HL-60 (cell line): ENCODE data around the gene PCNA.

ENCODE experiments used
- DNase-seq, 2 experiments: peaks; one replicate each; pipeline ENCODE4 v3.0.0-alpha.2; 2010 to 2020; ENCODE audit warnings: low read depth in 1 of 2, low spot score in 1 of 2
- H3K27ac ChIP-seq: fragments of 250-450 bp; sonication (Bioruptor Pico); replicated peaks from 2 replicates; pipeline ENCODE4 v1.5.1; 2020; ENCODE audit warnings: mild to moderate bottlenecking, moderate library complexity
- H3K27me3 ChIP-seq: fragments of 250-450 bp; sonication (Bioruptor Pico); 2 replicates; pipeline ENCODE4 v1.5.1; 2021; ENCODE audit warnings: mild to moderate bottlenecking, moderate library complexity; ENCODE audit not compliant: insufficient read depth, poor library complexity, severe bottlenecking
- H3K4me3 ChIP-seq: replicated peaks from 2 replicates; pipeline ENCODE4 v1.5.1; 2011; ENCODE audit warnings: mild to moderate bottlenecking, control low read depth, low read length; ENCODE audit not compliant: insufficient read depth
- CTCF ChIP-seq: IDR thresholded peaks from one replicate; pipeline ENCODE4 v1.5.1; 2011; ENCODE audit warnings: low read length, control low read depth, inconsistent platforms; ENCODE audit not compliant: insufficient read depth
- GABPA ChIP-seq: IDR thresholded peaks from 2 replicates; pipeline ENCODE4 v1.6.1; 2012; ENCODE audit warnings: low read depth
- POLR2AphosphoS5 ChIP-seq: IDR thresholded peaks from 2 replicates; pipeline ENCODE4 v1.6.1; 2012; ENCODE audit warnings: low read depth
- REST ChIP-seq: IDR thresholded peaks from 2 replicates; pipeline ENCODE4 v1.6.1; 2012; ENCODE audit warnings: low read depth; ENCODE audit not compliant: insufficient replicate concordance
- SPI1 ChIP-seq: IDR thresholded peaks from 2 replicates; pipeline ENCODE4 v1.6.1; 2012; ENCODE audit warnings: low read depth, mild to moderate bottlenecking, borderline replicate concordance

The PCNA gene

DNA sequence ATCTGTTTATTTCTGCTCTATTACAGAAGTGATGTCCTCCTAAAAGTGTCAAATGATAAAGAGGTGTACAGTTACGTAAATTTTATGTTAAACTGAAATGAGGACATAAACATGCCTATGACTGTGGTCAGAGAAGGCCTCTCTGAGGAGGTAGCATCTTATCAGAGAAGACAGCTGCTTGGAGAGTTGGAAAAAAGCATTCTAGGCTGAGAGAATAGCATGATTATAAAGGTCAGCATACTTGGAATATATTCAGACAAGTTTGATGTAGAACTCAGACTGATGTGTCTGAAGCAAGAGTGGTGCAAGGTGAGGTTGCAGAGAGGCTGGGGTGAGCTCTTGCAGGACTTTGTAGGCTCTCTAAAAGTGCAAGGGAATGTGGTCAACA is 3.1 kb upstream of the PCNA start:
- H3K27me3 ChIP-seq: no peaks in the 10 kb centered on the region
- no peak overlapping the region for H3K27ac ChIP-seq
- DNase-seq: no peak
- no peak for TF ChIP-seq SPI1
- no peak for TF ChIP-seq POLR2AphosphoS5
- no peak for TF ChIP-seq CTCF
- TF ChIP-seq GABPA: no peak
- TF ChIP-seq REST: no peak
- no peak overlapping the region for H3K4me3 ChIP-seq

GRCh38 chr20:5120185-5120476 is 373 bp upstream of the PCNA start:
- TF ChIP-seq SPI1 (no peak), POLR2AphosphoS5 (no peak), CTCF (no peak), REST (no peak), GABPA (no peak)
- Histone ChIP-seq H3K27ac (peak overlapping the region; percentile 96), H3K27me3 (no peaks in the 10 kb centered on the region), H3K4me3 (peak overlapping the region; percentile 49)
- no peak for DNase-seq

DNA sequence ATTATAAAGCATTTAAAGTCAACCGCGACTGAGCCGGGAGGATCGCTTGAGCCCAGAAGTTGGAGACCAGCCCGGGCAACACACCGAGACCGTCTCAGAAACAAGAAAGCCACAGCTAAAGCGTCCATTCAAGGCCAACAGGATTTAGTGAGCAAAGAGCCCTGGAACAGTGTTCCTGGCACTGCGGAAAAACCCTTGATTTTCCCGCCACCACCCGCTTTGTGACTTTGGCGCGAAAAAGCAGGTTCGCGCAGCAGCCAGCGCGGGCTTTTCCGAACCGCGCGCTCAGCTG is 669 bp downstream of the PCNA start:
- H3K27me3 ChIP-seq: no peaks in the 10 kb centered on the region
- DNase-seq: no peak
- H3K4me3 ChIP-seq: peak overlapping the region; percentile 87
- peak overlapping the region; percentile 96 for H3K27ac ChIP-seq
- TF ChIP-seq POLR2AphosphoS5 (no peak), SPI1 (no peak), GABPA (no peak), REST (no peak), CTCF (no peak)
